Mesodermal cell (in vitro differentiated cells): Measurements from ENCODE around the gene ATP12A. TPM values are rescaled to one million over a fixed set of nuclear protein-coding genes. Genes with fewer than 3 reads are reported as not detected.

Experiments
- H3K27ac ChIP-seq: 2 replicates; pipeline ENCODE4 v1.7.0; 2013; ENCODE audit warnings: mild to moderate bottlenecking, low read depth, low read length, moderate library complexity; ENCODE audit not compliant: severe bottlenecking
- H3K36me3 ChIP-seq: 2 replicates; pipeline ENCODE4 v1.7.1; 2013; ENCODE audit warnings: mild to moderate bottlenecking, low read length, moderate library complexity; ENCODE audit not compliant: control insufficient read depth, insufficient read depth
- H3K4me1 ChIP-seq: one replicate; pipeline ENCODE4 v1.7.1; 2013; ENCODE audit warnings: mild to moderate bottlenecking, low read length; ENCODE audit not compliant: insufficient read depth, control insufficient read depth, poor library complexity, severe bottlenecking
- H3K4me3 ChIP-seq: 2 replicates; pipeline ENCODE4 v1.7.0; 2013; ENCODE audit warnings: low read length, control low read depth, mild to moderate bottlenecking; ENCODE audit not compliant: insufficient read depth, poor library complexity, severe bottlenecking; ENCODE audit errors: extremely low read depth
- H3K9me3 ChIP-seq: 2 replicates; pipeline ENCODE4 v1.7.1; 2013; ENCODE audit warnings: mild to moderate bottlenecking, low read length, moderate library complexity; ENCODE audit not compliant: control insufficient read depth
- WGBS, 2 experiments: methylation state at CpG; one replicate each; pipeline ENCODE4 v1.1.5; 2013; ENCODE audit warnings: missing lambda C conversion rate in 2 of 2; ENCODE audit not compliant: insufficient coverage in 2 of 2; 5-methylcytosine and 5-hydroxymethylcytosine counted together
- polyA plus RNA-seq, 2 experiments: library from polyadenylated mRNA; stranded (reverse); fragments of 50-300 nt; gene quantifications; one replicate each; pipeline ENCODE4 v1.2.3, GENCODE V29; 2013

The ATP12A gene
- polyA plus RNA-seq (2013, experiment 1 of 2): 0.22 TPM
- polyA plus RNA-seq (2013, experiment 2 of 2): 0.20 TPM

GRCh38 chr13:24680258-24680920, at the start of gene ATP12A:
Gene ATP12A, plus strand, starts transcription at chr13:24680408. Its CDS starts 336 bp downstream, at chr13:24680744.
- H3K4me3 ChIP-seq: peak within 1 kb of the TSS; percentile 40
- no peaks in the 10 kb centered on the region for H3K9me3 ChIP-seq
- no peaks in the 10 kb centered on the region for H3K36me3 ChIP-seq
- 2 to 4% methylated on average over 35 to 57 of the region's 75 CpGs for WGBS, 2 experiments
- peaks cover 20% of the 10 kb centered on the region for H3K4me1 ChIP-seq
- H3K27ac ChIP-seq: no peak within 1 kb of the TSS

- WGBS, 2 experiments: 80 to 89% methylated on average over 6 to 11 of the region's 13 CpGs
- H3K4me1 ChIP-seq: peaks cover 11% of the 10 kb centered on the region
- no peak overlapping the region for H3K4me3 ChIP-seq
- H3K9me3 ChIP-seq: no peaks in the 10 kb centered on the region
- no peaks in the 10 kb centered on the region for H3K36me3 ChIP-seq
- peak overlapping the region; percentile 71 for H3K27ac ChIP-seq
These were observed 49.2 kb upstream of the ATP12A start for GRCh38 chr13:24630851-24631620.

- Histone ChIP-seq H3K4me3 (no peak overlapping the region), H3K9me3 (no peaks in the 10 kb centered on the region), H3K27ac (no peak overlapping the region), H3K36me3 (no peaks in the 10 kb centered on the region), H3K4me1 (peaks cover 11% of the 10 kb centered on the region)
- 93 to 95% methylated on average over 4 to 5 of the region's 5 CpGs for WGBS, 2 experiments
These were observed 48.3 kb upstream of the ATP12A start for GRCh38 chr13:24631922-24632321.

GRCh38 chr13:24632382-24633121, 47.7 kb upstream of the ATP12A start:
- Histone ChIP-seq H3K27ac (no peak overlapping the region), H3K4me1 (peaks cover 11% of the 10 kb centered on the region), H3K4me3 (no peak overlapping the region), H3K36me3 (no peaks in the 10 kb centered on the region), H3K9me3 (no peaks in the 10 kb centered on the region)
- WGBS, 2 experiments: 85 to 88% methylated on average over 5 of the region's 6 CpGs

- 91 to 92% methylated on average over 7 to 8 of the region's 8 CpGs for WGBS, 2 experiments
- H3K36me3 ChIP-seq: no peaks in the 10 kb centered on the region
These were observed 43.4 kb upstream of the ATP12A start for GRCh38 chr13:24636776-24637175.

GRCh38 chr13:24638096-24638495, 42.1 kb upstream of the ATP12A start:
- WGBS, 2 experiments: 94 to 95% methylated on average over 19 to 20 of the region's 23 CpGs
- Histone ChIP-seq H3K4me1 (no peaks in the 10 kb centered on the region), H3K4me3 (no peak overlapping the region), H3K36me3 (no peaks in the 10 kb centered on the region), H3K9me3 (no peaks in the 10 kb centered on the region), H3K27ac (no peak overlapping the region)

More at GRCh38 chr13:24636776-24637175, 43.4 kb upstream of the ATP12A start:
- Histone ChIP-seq H3K27ac (no peak overlapping the region), H3K4me1 (no peaks in the 10 kb centered on the region), H3K4me3 (no peak overlapping the region), H3K9me3 (no peaks in the 10 kb centered on the region)

- Histone ChIP-seq H3K4me3 (no peak overlapping the region), H3K36me3 (no peaks in the 10 kb centered on the region), H3K4me1 (no peaks in the 10 kb centered on the region), H3K9me3 (no peaks in the 10 kb centered on the region), H3K27ac (no peak overlapping the region)
- WGBS, 2 experiments: 86 to 100% methylated on average over 2 to 3 of the region's 4 CpGs
These were observed 39.5 kb upstream of the ATP12A start for GRCh38 chr13:24640752-24641151.

- Histone ChIP-seq H3K9me3 (no peaks in the 10 kb centered on the region), H3K27ac (no peak overlapping the region), H3K4me1 (no peaks in the 10 kb centered on the region), H3K4me3 (no peak overlapping the region), H3K36me3 (no peaks in the 10 kb centered on the region)
- WGBS, 2 experiments: 100% methylated on average over 2 to 3 of the region's 6 CpGs
These were observed 38.0 kb upstream of the ATP12A start for GRCh38 chr13:24642219-24642618.

GRCh38 chr13:24644036-24644435, 36.2 kb upstream of the ATP12A start:
- no peaks in the 10 kb centered on the region for H3K36me3 ChIP-seq
- no CpG with 5 or more reads among the region's 1 CpG for WGBS, 2 experiments
- no peak overlapping the region for H3K27ac ChIP-seq
- H3K9me3 ChIP-seq: no peaks in the 10 kb centered on the region
- no peak overlapping the region for H3K4me3 ChIP-seq
- H3K4me1 ChIP-seq: no peaks in the 10 kb centered on the region

GRCh38 chr13:24648271-24648670, 31.9 kb upstream of the ATP12A start:
- no peak overlapping the region for H3K27ac ChIP-seq
- H3K4me1 ChIP-seq: no peaks in the 10 kb centered on the region
- H3K36me3 ChIP-seq: no peaks in the 10 kb centered on the region

More at GRCh38 chr13:24648271-24648670, 31.9 kb upstream of the ATP12A start:
- H3K9me3 ChIP-seq: no peaks in the 10 kb centered on the region
- no peak overlapping the region for H3K4me3 ChIP-seq
